Fibroblast of villous mesenchyme (primary cell): ENCODE results near the gene ARPC1A. TPM values are rescaled to one million over a fixed set of nuclear protein-coding genes. Genes with fewer than 3 reads are reported as not detected.
"Not testable (repeated sequence)": the region's sequence is repeated elsewhere in the genome, so short reads cannot be mapped to it uniquely, and the experiment has no call there.

Experiments used
- DNase-seq: peaks from one replicate; pipeline ENCODE4 v3.0.0-alpha.2; 2010; ENCODE audit warnings: low read depth
- H3K4me3 ChIP-seq: 2 replicates; pipeline ENCODE4 v1.5.1; 2011; ENCODE audit warnings: low read depth, mild to moderate bottlenecking, low read length
- total RNA-seq: library from RNA; depleted of rRNA; stranded (reverse); fragments of >200 nt; gene quantifications from 2 replicates; pipeline ENCODE4 v1.2.3, GENCODE V29; 2012
- TF ChIP-seq, protein P1 (sequence below): IDR thresholded peaks from 2 replicates; pipeline ENCODE4 v1.5.1; 2012; ENCODE audit warnings: low read depth, mild to moderate bottlenecking, low read length; ENCODE audit not compliant: insufficient read depth

The ARPC1A gene
- total RNA-seq, 1 donor: 158 TPM

DNA sequence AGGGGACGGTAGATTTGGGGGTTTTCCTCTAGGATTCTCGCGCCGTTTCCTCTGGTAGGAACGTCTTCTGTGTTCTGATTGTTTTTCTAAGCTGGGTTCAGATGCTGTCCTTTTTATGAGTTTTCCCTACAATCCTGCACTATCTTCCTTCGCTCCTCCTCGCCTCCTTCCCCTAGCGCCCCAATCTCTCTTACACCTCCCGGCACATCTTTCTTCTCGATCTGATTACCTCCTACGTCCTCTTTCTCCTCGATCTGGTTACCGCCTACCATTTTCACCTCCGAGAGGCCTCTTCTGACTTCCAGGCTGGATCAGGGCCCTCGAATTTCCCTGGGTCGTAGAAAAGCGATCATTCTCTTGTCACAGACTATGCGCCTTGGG is 83.5 kb downstream of the ARPC1A start:
- H3K4me3 ChIP-seq: peak overlapping the region; percentile 96
- DNase-seq: no peak
- TF ChIP-seq, protein P1, sequence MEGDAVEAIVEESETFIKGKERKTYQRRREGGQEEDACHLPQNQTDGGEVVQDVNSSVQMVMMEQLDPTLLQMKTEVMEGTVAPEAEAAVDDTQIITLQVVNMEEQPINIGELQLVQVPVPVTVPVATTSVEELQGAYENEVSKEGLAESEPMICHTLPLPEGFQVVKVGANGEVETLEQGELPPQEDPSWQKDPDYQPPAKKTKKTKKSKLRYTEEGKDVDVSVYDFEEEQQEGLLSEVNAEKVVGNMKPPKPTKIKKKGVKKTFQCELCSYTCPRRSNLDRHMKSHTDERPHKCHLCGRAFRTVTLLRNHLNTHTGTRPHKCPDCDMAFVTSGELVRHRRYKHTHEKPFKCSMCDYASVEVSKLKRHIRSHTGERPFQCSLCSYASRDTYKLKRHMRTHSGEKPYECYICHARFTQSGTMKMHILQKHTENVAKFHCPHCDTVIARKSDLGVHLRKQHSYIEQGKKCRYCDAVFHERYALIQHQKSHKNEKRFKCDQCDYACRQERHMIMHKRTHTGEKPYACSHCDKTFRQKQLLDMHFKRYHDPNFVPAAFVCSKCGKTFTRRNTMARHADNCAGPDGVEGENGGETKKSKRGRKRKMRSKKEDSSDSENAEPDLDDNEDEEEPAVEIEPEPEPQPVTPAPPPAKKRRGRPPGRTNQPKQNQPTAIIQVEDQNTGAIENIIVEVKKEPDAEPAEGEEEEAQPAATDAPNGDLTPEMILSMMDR: no peak

DNA sequence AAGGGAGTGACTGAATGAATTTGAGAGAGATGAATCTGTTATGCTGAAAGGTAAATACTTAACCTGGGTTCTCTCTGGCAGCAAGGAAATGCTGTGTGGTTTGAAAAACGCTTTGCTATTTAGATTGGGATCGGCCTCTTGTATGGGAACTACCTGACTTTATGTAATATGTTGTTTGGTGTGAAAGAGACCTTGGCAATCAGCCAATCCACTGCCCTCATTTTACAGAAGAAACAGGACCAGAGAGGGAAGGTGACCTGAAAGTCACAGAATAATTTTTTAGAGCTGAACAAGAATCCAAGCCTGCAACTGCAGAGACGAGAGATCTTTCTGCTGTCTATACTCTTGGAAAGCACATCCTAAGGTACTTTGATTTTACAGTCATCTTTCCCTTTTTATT is 84.1 kb downstream of the ARPC1A start:
- TF ChIP-seq, protein P1: no peak
- no peak for DNase-seq
- H3K4me3 ChIP-seq: peak overlapping the region; percentile 96

DNA sequence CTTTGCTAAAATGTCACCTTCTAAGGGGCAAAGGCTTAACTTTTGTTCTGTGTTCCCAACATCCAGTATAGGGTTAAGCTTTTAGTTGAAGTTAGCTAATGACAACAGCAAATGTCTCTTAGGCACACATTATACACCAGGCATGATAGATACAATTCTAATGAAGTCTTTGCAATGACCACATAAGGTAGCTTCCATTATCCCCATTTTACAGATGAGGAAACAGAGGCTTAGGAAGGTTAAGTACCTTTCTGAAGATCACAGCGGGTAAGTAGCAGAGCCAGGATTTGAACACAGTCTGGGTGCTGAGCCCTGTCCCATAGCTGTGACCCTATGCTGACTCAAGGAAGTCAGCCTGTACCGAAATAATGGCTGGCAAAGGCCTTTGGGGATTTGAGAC is 84.9 kb downstream of the ARPC1A start:
- no peak for DNase-seq
- TF ChIP-seq, protein P1: no peak
- no peak overlapping the region for H3K4me3 ChIP-seq

DNA sequence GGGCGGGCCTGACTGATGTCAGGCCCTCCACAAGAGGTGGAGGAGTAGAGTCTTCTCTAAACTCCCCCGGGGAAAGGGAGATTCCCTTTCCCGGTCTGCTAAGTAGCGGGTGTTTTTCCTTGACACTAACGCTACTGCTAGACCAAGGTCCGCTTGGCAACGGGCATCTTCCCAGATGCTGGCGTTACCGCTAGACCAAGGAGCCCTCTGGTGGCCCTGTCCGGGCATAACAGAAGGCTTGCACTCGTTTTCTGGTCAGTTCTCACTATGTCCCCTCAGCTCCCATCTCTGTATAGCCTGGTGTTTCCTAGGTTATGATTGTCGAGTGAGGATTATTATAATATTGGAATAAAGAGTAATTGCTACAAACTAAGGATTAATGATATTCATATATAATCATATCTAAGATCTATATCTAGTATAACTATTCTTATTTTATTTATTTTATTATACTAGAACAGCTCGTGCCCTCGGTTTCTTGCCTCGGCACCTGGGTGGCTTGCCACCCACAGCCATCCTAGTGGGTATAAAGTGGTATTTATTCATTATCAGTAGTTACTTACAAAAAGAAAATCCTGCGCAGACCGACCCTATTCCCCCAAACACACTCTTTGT is 89.9 kb downstream of the ARPC1A start:
- TF ChIP-seq, protein P1: peak; percentile 74
- not testable (repeated sequence) for H3K4me3 ChIP-seq
- DNase-seq: peak; percentile 64

Other genes starting within 250 kb of the ARPC1A start
- gene SMURF1, start 181.8 kb upstream of the ARPC1A start, total RNA-seq: 28.7 and 29.8 TPM in 2 replicates
- not detected in 2 replicates for gene KPNA7, start 117.8 kb upstream of the ARPC1A start, total RNA-seq
- not detected in 2 replicates for gene MYH16, start 53.1 kb upstream of the ARPC1A start, total RNA-seq
- gene ARPC1B, start 48.8 kb downstream of the ARPC1A start, total RNA-seq: 186 and 241 TPM in 2 replicates
- 34.5 and 38.0 TPM in 2 replicates for gene PDAP1, start 82.7 kb downstream of the ARPC1A start, total RNA-seq
- gene BUD31, start 83.1 kb downstream of the ARPC1A start, total RNA-seq: 101 and 170 TPM in 2 replicates
- 7.7 and 8.2 TPM in 2 replicates for gene PTCD1, start 112.9 kb downstream of the ARPC1A start, total RNA-seq
- 33.8 and 38.4 TPM in 2 replicates for gene CPSF4, start 113.0 kb downstream of the ARPC1A start, total RNA-seq
- 190 and 573 TPM in 2 replicates for gene ATP5MF, start 140.3 kb downstream of the ARPC1A start, total RNA-seq
- gene ZNF789, start 147.0 kb downstream of the ARPC1A start, total RNA-seq: 9.3 and 11.7 TPM in 2 replicates
- gene ZNF394, start 174.4 kb downstream of the ARPC1A start, total RNA-seq: 22.5 and 30.2 TPM in 2 replicates
- 11.6 and 17.7 TPM in 2 replicates for gene ZKSCAN5, start 178.8 kb downstream of the ARPC1A start, total RNA-seq
- gene FAM200A, start 226.2 kb downstream of the ARPC1A start, total RNA-seq: 5.5 and 9.5 TPM in 2 replicates
- gene ZNF655, start 232.7 kb downstream of the ARPC1A start, total RNA-seq: 75.7 and 88.5 TPM in 2 replicates